ENCODE data around the gene ABCD1.
"Not testable (repeated sequence)": the region's sequence is repeated elsewhere in the genome, so short reads cannot be mapped to it uniquely, and the experiment has no call there.

DNA sequence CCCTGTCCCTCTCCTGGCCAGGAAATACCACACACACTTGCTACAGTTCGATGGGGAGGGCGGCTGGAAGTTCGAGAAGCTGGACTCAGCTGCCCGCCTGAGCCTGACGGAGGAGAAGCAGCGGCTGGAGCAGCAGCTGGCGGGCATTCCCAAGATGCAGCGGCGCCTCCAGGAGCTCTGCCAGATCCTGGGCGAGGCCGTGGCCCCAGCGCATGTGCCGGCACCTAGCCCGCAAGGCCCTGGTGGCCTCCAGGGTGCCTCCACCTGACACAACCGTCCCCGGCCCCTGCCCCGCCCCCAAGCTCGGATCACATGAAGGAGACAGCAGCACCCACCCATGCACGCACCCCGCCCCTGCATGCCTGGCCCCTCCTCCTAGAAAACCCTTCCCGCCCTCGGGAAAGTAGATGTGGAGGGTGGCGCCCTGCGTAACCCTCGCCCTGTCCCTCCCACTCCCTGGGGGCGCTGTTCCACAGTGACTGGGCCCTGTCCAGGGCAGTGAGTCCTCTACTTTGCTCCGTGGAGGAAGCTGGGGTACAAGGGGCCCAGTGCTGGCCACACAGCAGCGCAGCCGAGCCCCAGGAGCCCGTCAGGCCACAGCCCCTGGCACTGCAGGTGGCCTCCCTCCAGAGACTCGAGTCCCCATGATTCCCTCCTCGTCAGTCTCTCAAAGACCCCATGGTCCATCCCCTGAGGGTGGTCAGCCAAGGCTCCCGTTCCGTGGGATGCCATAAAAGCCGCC, 19.0 kb downstream of the ABCD1 start:
- TF ChIP-seq, protein P1, sequence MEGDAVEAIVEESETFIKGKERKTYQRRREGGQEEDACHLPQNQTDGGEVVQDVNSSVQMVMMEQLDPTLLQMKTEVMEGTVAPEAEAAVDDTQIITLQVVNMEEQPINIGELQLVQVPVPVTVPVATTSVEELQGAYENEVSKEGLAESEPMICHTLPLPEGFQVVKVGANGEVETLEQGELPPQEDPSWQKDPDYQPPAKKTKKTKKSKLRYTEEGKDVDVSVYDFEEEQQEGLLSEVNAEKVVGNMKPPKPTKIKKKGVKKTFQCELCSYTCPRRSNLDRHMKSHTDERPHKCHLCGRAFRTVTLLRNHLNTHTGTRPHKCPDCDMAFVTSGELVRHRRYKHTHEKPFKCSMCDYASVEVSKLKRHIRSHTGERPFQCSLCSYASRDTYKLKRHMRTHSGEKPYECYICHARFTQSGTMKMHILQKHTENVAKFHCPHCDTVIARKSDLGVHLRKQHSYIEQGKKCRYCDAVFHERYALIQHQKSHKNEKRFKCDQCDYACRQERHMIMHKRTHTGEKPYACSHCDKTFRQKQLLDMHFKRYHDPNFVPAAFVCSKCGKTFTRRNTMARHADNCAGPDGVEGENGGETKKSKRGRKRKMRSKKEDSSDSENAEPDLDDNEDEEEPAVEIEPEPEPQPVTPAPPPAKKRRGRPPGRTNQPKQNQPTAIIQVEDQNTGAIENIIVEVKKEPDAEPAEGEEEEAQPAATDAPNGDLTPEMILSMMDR (IDR thresholded peaks at IDR 0.05) = peak in 1 of 4 experiments; percentile 11
- TF ChIP-seq POLR2A, EP300 (IDR thresholded peaks at IDR 0.05): not testable (repeated sequence)
- peak; percentile 13 for TF ChIP-seq POLR2AphosphoS5 (IDR thresholded peaks at IDR 0.05)

Data from gastroesophageal sphincter (tissue), 3 donors.